Tibial nerve (tissue), 4 donors: ENCODE data around the gene MEOX2.

Experiments used
- EP300 ChIP-seq, 2 donors: sonication (generic); formaldehyde crosslinking; IDR thresholded peaks; one replicate each; pipeline ENCODE4 v1.6.1; 2017; ENCODE audit warnings: antibody characterized with exemption in 2 of 2, mild to moderate bottlenecking in 1 of 2
- POLR2A ChIP-seq, 2 donors: fragments of 450-650 bp; IDR thresholded peaks; one replicate each; pipeline ENCODE4 v1.6.1; 2017; ENCODE audit warnings: antibody characterized with exemption in 2 of 2, mild to moderate bottlenecking in 2 of 2, moderate library complexity in 2 of 2
- TF ChIP-seq, protein P1 (sequence below), 5 experiments: fragments of 200-600 bp in 3 of 5; fragments of 450-650 bp in 2 of 5; sonication (generic) in 3 of 5; IDR thresholded peaks; one replicate each; pipeline ENCODE4 v1.5.1; 2016 to 2019; ENCODE audit warnings: antibody characterized with exemption in 5 of 5, mild to moderate bottlenecking in 3 of 5, moderate library complexity in 2 of 5

DNA sequence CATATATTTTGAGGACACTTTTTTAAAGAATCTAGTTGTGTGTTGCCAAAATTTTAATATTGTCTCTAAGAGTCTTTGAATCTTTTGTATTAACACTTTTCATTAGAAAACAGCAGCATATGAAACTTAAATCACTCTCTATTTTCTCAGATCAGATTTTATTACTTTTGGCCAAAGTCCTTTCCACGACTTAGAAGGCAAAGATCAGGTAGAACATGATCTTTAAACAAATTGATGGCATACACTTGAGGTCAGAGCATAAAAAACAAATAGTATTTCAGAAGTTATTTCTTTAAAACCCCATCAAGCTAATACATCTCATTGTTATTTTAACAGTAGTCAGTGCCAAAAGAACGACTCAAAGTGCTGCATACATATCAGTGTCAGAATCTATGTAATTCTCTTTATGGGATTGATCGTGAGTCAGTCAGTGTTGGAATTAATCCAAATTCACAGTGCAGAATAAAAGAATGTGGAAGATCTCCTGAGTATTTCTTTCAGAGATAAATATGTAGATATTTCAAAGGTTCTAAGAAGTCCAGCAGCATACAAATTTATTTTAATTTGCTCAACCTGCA lies 115.1 kb downstream of the MEOX2 start:
- TF ChIP-seq, protein P1, sequence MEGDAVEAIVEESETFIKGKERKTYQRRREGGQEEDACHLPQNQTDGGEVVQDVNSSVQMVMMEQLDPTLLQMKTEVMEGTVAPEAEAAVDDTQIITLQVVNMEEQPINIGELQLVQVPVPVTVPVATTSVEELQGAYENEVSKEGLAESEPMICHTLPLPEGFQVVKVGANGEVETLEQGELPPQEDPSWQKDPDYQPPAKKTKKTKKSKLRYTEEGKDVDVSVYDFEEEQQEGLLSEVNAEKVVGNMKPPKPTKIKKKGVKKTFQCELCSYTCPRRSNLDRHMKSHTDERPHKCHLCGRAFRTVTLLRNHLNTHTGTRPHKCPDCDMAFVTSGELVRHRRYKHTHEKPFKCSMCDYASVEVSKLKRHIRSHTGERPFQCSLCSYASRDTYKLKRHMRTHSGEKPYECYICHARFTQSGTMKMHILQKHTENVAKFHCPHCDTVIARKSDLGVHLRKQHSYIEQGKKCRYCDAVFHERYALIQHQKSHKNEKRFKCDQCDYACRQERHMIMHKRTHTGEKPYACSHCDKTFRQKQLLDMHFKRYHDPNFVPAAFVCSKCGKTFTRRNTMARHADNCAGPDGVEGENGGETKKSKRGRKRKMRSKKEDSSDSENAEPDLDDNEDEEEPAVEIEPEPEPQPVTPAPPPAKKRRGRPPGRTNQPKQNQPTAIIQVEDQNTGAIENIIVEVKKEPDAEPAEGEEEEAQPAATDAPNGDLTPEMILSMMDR (IDR thresholded peaks at IDR 0.05): no peak
- no peak for TF ChIP-seq POLR2A (IDR thresholded peaks at IDR 0.05)
- no peak for TF ChIP-seq EP300 (IDR thresholded peaks at IDR 0.05)
